PC-3 (cell line): Measurements from ENCODE around the gene IPCEF1. TPM values are rescaled to one million over a fixed set of nuclear protein-coding genes. Genes with fewer than 3 reads are reported as not detected.
A peak's percentile ranks its signal among the peaks of the same experiment; 100 is the strongest.

ENCODE experiments used
- ATAC-seq: fragments of 200-7000 bp; cut with Tn5 transposase; 2 replicates; pipeline ENCODE4 v1.9.1; 2020; ENCODE audit warnings: mild to moderate bottlenecking, moderate library complexity
- BruUV-seq: library from RNA; stranded (reverse); fragments of 400-500 nt; replicated peaks from 2 replicates; lab custom pipeline; 2021; lab: Mats Ljungman, UMichigan
- CTCF ChIA-PET: fragments of 300-600 bp; sonication (Branson Sonifier 250); formaldehyde crosslinking; loops from one replicate; lab custom pipeline; 2022; ENCODE audit warnings: antibody characterized with exemption; lab: Charles Lee
- POLR2A ChIA-PET: fragments of 300-600 bp; sonication (Branson Sonifier 250); formaldehyde crosslinking; loops from one replicate; lab custom pipeline; 2022; ENCODE audit warnings: antibody characterized with exemption; ENCODE audit not compliant: unreplicated experiment; lab: Charles Lee
- DNase-seq: peaks from one replicate; pipeline ENCODE4 v3.0.0-alpha.2; 2015
- H2AFZ ChIP-seq: fragments of 300-600 bp; sonication (generic); 2 replicates; pipeline ENCODE4 v1.6.0; 2016; ENCODE audit warnings: antibody characterized with exemption, low read length
- H3F3A ChIP-seq: fragments of 300-600 bp; sonication (generic); one replicate; pipeline ENCODE4 v1.6.0; 2017; ENCODE audit warnings: antibody characterized with exemption, low read length, control low read depth, mild to moderate bottlenecking; ENCODE audit not compliant: unreplicated experiment
- H3K27ac ChIP-seq: fragments of 300-600 bp; sonication (generic); 2 replicates; pipeline ENCODE4 v1.5.1; 2016; ENCODE audit warnings: mild to moderate bottlenecking, low read length
- H3K27me3 ChIP-seq: fragments of 300-600 bp; sonication (generic); 2 replicates; pipeline ENCODE4 v1.6.1; 2016; ENCODE audit warnings: low read length, mixed read lengths
- H3K36me3 ChIP-seq: fragments of 300-600 bp; sonication (generic); 2 replicates; pipeline ENCODE4 v1.6.1; 2016; ENCODE audit warnings: low read depth, mixed run types, low read length, mixed read lengths
- H3K4me1 ChIP-seq: fragments of 300-600 bp; sonication (generic); 2 replicates; pipeline ENCODE4 v1.5.1; 2016; ENCODE audit warnings: low read length; ENCODE audit not compliant: insufficient read depth
- H3K4me2 ChIP-seq: fragments of 300-600 bp; sonication (generic); 2 replicates; pipeline ENCODE4 v1.6.0; 2016; ENCODE audit warnings: low read length
- H3K4me3 ChIP-seq: fragments of 300-600 bp; sonication (generic); 2 replicates; pipeline ENCODE4 v1.5.1; 2016; ENCODE audit warnings: mild to moderate bottlenecking, low read length, mixed read lengths
- H3K79me2 ChIP-seq: fragments of 300-600 bp; sonication (generic); 2 replicates; pipeline ENCODE4 v1.6.1; 2017; ENCODE audit warnings: low read length, mixed read lengths
- H3K9ac ChIP-seq: fragments of 300-600 bp; sonication (generic); 2 replicates; pipeline ENCODE4 v1.6.0; 2016; ENCODE audit warnings: mild to moderate bottlenecking, low read length
- H3K9me2 ChIP-seq: fragments of 300-600 bp; sonication (generic); replicated peaks from 2 replicates; pipeline ENCODE4 v1.6.1; 2016; ENCODE audit warnings: mixed run types, low read length, mixed read lengths
- H3K9me3 ChIP-seq: fragments of 300-600 bp; sonication (generic); 2 replicates; pipeline ENCODE4 v1.6.1; 2016; ENCODE audit warnings: low read length, mixed read lengths
- H4K20me1 ChIP-seq: fragments of 300-600 bp; sonication (generic); 2 replicates; pipeline ENCODE4 v1.6.1; 2016; ENCODE audit warnings: low read length, mixed read lengths
- CTCF ChIP-seq: fragments of 300-600 bp; sonication (generic); conservative IDR thresholded peaks from 2 replicates; pipeline ENCODE4 v1.5.1; 2017; ENCODE audit warnings: antibody characterized with exemption, low read depth, mild to moderate bottlenecking, low read length
- EZH2 ChIP-seq: fragments of 300-600 bp; sonication (generic); IDR thresholded peaks from one replicate; pipeline ENCODE4 v1.6.1; 2017; ENCODE audit warnings: antibody characterized with exemption, mild to moderate bottlenecking, low read length; ENCODE audit not compliant: unreplicated experiment
- EZH2phosphoT487 ChIP-seq: fragments of 300-600 bp; sonication (generic); IDR thresholded peaks from 2 replicates; pipeline ENCODE4 v1.6.1; 2018; ENCODE audit warnings: mild to moderate bottlenecking, antibody characterized with exemption, low read length, borderline replicate concordance
- intact Hi-C: fragments of 100-400 bp; cut with micrococcal nuclease; formaldehyde crosslinking; loops from 2 replicates; pipeline ENCODE4 v1.9.0; 2023
- total RNA-seq: library from RNA; depleted of rRNA; stranded (reverse); fragments of >200 nt; gene quantifications from 2 replicates; pipeline ENCODE4 v1.2.3, GENCODE V29; 2014

Gene IPCEF1
- total RNA-seq, 1 experiment from 2014 or later: 0.29 TPM

DNA sequence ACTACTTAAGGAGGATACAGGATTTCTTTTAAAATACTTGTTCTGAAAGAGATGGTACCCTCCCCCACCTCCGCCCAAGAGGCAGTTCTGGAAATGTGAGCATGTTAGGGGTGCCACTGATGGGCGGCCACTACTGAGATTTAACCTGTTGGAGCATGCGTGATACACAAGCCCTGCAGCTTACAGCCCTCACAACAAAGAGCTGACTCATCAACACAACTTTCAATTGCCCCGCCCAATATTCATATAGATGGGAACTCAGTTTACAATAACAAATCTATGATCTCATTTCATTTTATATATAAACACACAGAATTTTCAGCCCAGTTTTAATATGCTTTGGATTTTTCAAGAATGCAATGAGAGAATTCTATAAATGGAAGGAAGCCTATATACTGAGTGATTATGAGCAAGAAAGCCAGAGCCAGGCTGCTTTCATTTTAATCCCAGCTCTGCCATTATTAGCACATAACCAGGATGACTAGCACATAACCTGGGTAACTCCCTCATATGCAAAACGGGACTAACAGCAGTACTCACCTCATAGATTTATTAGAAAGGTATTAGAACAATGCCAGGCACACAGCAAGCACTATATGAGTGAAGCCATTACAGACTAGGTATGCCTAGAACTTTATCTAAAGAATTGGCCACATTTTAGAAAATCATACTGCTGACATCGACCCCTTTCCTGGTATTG, 45.6 kb upstream of the IPCEF1 start:
- CTCF ChIA-PET: no interaction called here
- H3K79me2 ChIP-seq: no peaks in the 10 kb centered on the region
- no peak overlapping the region for H3K4me2 ChIP-seq
- no peaks in the 10 kb centered on the region for H3K9me3 ChIP-seq
- H3K27me3 ChIP-seq: no peaks in the 10 kb centered on the region
- 0 out of 2 replicates have a peak, but pooled peaks cover 2% of the 10 kb centered on the region for H3K36me3 ChIP-seq
- no peaks in the 10 kb centered on the region for H3K9me2 ChIP-seq
- no peak overlapping the region for H3K9ac ChIP-seq
- no peak for ATAC-seq
- DNase-seq: peak; percentile 30
- BruUV-seq: no TSS peak
- POLR2A ChIA-PET: no interaction called here
- no peak overlapping the region for H3K27ac ChIP-seq
- no peak overlapping the region for H2AFZ ChIP-seq
- no peaks in the 10 kb centered on the region for H4K20me1 ChIP-seq
- peaks cover 36% of the 10 kb centered on the region for H3K4me1 ChIP-seq
- intact Hi-C loops: no loop called here
- no peak overlapping the region for H3K4me3 ChIP-seq
- H3F3A ChIP-seq: no peaks in the 10 kb centered on the region
- no peak for TF ChIP-seq EZH2phosphoT487
- no peak for TF ChIP-seq CTCF
- no peak for TF ChIP-seq EZH2

DNA sequence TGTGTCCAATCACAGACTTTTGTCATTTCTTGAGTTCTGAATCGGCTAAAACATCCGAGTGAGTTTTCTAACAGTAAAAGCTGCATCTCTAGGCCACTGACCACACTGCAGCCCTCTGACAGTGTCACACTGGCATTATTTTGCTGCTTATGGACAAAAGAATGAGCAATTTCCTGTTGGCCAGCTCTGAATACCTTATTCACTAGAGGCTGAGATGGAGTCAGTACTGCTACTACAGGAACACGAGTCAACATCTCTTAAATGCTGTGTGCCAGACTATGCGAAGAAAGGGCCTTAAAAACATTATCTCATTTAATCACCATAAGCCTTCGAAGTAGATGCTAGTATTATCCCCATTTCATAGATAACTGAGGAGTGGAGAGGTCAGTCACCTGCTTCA, 42.5 kb upstream of the IPCEF1 start:
- Histone ChIP-seq H3K9me3 (no peaks in the 10 kb centered on the region), H3K4me1 (peaks cover 36% of the 10 kb centered on the region), H3K79me2 (no peaks in the 10 kb centered on the region), H3K36me3 (0 out of 2 replicates have a peak, but pooled peaks cover 2% of the 10 kb centered on the region), H3K4me2 (no peak overlapping the region), H3K9ac (no peak overlapping the region), H3K4me3 (no peak overlapping the region), H2AFZ (no peak overlapping the region), H3K9me2 (no peaks in the 10 kb centered on the region), H3K27ac (no peak overlapping the region; the same call in 1 of the 2 replicates), H3K27me3 (no peaks in the 10 kb centered on the region), H3F3A (no peaks in the 10 kb centered on the region), H4K20me1 (no peaks in the 10 kb centered on the region)
- ChIA-PET POLR2A (no interaction called here), CTCF (no interaction called here)
- intact Hi-C loops: no loop called here
- DNase-seq (peak; percentile 66), ATAC-seq (peak; percentile 78)
- TF ChIP-seq EZH2 (no peak), EZH2phosphoT487 (no peak), CTCF (no peak)
- no TSS peak for BruUV-seq

DNA sequence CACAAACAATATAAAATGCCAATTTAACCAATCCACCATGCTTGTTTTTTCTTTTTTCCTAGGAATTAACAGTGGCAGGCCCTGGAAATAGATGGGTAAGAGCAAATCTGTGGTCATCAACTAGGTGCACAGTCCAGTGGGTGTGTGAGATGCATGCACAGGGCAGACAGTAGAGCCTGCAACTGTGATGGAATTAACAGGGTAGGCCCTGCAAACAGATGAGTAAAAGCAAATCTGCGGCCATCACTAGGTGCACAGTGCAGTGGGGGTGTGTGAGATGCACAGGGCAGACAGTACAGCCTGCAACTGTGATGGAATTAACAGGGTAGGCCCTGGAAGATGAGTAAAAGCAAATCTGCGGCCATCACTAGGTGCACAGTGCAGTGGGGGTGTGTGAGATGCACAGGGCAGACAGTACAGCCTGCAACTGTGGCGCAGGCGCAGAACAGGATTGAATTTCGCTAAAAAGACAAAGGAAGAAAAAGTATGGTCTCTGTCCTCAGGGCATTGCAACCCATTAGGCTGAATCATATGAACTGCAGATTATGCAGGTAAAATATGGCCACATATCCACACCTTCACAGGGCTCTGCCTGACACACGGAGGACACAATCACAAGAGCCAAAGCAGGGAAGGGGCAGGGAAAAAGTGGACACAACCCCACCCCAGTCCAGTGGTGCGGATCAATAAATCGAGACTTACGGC, 41.0 kb upstream of the IPCEF1 start:
- Histone ChIP-seq H3F3A (no peaks in the 10 kb centered on the region), H3K4me1 (peaks cover 32% of the 10 kb centered on the region), H3K36me3 (0 out of 2 replicates have a peak, but pooled peaks cover 2% of the 10 kb centered on the region), H3K9me3 (no peaks in the 10 kb centered on the region), H3K4me2 (no peak overlapping the region), H3K79me2 (no peaks in the 10 kb centered on the region), H4K20me1 (no peaks in the 10 kb centered on the region), H2AFZ (no peak overlapping the region), H3K27me3 (no peaks in the 10 kb centered on the region), H3K4me3 (no peak overlapping the region), H3K27ac (no peak overlapping the region), H3K9me2 (no peaks in the 10 kb centered on the region), H3K9ac (no peak overlapping the region)
- intact Hi-C loops: no loop called here
- TF ChIP-seq EZH2phosphoT487 (no peak), CTCF (no peak), EZH2 (no peak)
- CTCF ChIA-PET: no interaction called here
- DNase-seq (no peak), ATAC-seq (no peak)
- no TSS peak for BruUV-seq
- POLR2A ChIA-PET: no interaction called here
